K562 (cell line): ENCODE measurements around the gene VPS41. TPM values are rescaled to one million over a fixed set of nuclear protein-coding genes. Genes with fewer than 3 reads are reported as not detected.

ENCODE experiments used
- ATAC-seq: fragments of 200-7000 bp; cut with Tn5 transposase; 3 replicates; pipeline ENCODE4 v1.9.1; 2020; ENCODE audit warnings: moderate library complexity
- BruUV-seq: library from RNA; stranded (reverse); fragments of 400-500 nt; replicated peaks from 2 replicates; lab custom pipeline; 2021; lab: Mats Ljungman, UMichigan
- CTCF ChIA-PET: fragments of 300-600 bp; formaldehyde crosslinking; extraction: SDS; loops from one replicate; lab custom pipeline; 2021; ENCODE audit warnings: low intra/inter-chr PET ratio; lab: Yijun Ruan, JAX
- POLR2A ChIA-PET: fragments of 300-600, 350-650 bp; sonication (Branson Sonifier 250); formaldehyde crosslinking; extraction: SDS; loops from one replicate; lab custom pipeline; 2021; ENCODE audit warnings: antibody characterized with exemption, inconsistent platforms; lab: Yijun Ruan, JAX
- DNase-seq, 4 experiments: peaks; one replicate each; pipeline versions ENCODE4 v3.0.0 to v3.0.0-alpha.2; 2011 to 2018; ENCODE audit warnings: low spot score in 3 of 4, mixed read lengths in 3 of 4; ENCODE audit errors: extremely low read depth in 1 of 4
- FAIRE-seq: peaks from 2 replicates; lab custom pipeline; 2011; peaks lifted over from hg19 to GRCh38; lab: Jason Lieb, UNC
- H2AFZ ChIP-seq: 2 replicates; pipeline ENCODE4 v1.6.0; 2011; ENCODE audit warnings: low read depth, low read length, control low read depth, inconsistent platforms
- H3K27ac ChIP-seq: fragments of 200-600 bp; 3 replicates; pipeline ENCODE4 v1.8.0; 2011; ENCODE audit warnings: low read depth, mild to moderate bottlenecking, control low read depth, inconsistent platforms, low read length, moderate library complexity, mixed read lengths; ENCODE audit errors: extremely low read depth
- H3K27me3 ChIP-seq, 2 experiments: fragments of 300-600 bp in 1 of 2; 2 replicates in 1 of 2; 3 replicates in 1 of 2; pipeline versions ENCODE4 v1.6.0 to v1.8.0; 2011; ENCODE audit warnings: inconsistent platforms in 2 of 2, low read length in 2 of 2, mild to moderate bottlenecking in 1 of 2, mixed read lengths in 1 of 2, moderate library complexity in 1 of 2; ENCODE audit not compliant: control insufficient read depth in 2 of 2, insufficient read depth in 2 of 2
- H3K36me3 ChIP-seq: fragments of 300-600 bp; 3 replicates; pipeline ENCODE4 v1.8.0; 2011; ENCODE audit warnings: mild to moderate bottlenecking, low read length, inconsistent platforms; ENCODE audit not compliant: control insufficient read depth, insufficient read depth
- H3K4me1 ChIP-seq, 2 experiments: fragments of 200-600 bp in 1 of 2; replicated peaks in 1 of 2; 2 replicates in 1 of 2; 3 replicates in 1 of 2; pipeline versions ENCODE4 v1.5.1 to v1.8.0; 2011; ENCODE audit warnings: inconsistent platforms in 2 of 2, low read length in 2 of 2, mild to moderate bottlenecking in 1 of 2, mixed read lengths in 1 of 2, moderate library complexity in 1 of 2; ENCODE audit not compliant: control insufficient read depth in 2 of 2, insufficient read depth in 2 of 2
- H3K4me2 ChIP-seq: 2 replicates; pipeline ENCODE4 v1.6.1; 2011; ENCODE audit warnings: low read length, control low read depth, inconsistent platforms, mixed read lengths; ENCODE audit not compliant: insufficient read depth
- H3K4me3 ChIP-seq: fragments of 200-600 bp; sonication (generic), shearing (Covaris generic); 2 replicates; pipeline ENCODE4 v1.5.1; 2016; ENCODE audit warnings: control low read depth, inconsistent platforms
- H3K79me2 ChIP-seq: fragments of 200-600 bp; 3 replicates; pipeline ENCODE4 v1.8.0; 2011; ENCODE audit warnings: low read length, inconsistent platforms; ENCODE audit not compliant: control insufficient read depth, insufficient read depth
- H3K9ac ChIP-seq, 2 experiments: 2 replicates each; pipeline versions ENCODE4 v1.6.0 to v1.6.1; 2011; ENCODE audit warnings: low read depth in 2 of 2, low read length in 2 of 2, control low read depth in 1 of 2, inconsistent platforms in 1 of 2, mild to moderate bottlenecking in 1 of 2, mixed read lengths in 1 of 2; ENCODE audit not compliant: insufficient read depth in 1 of 2
- H3K9me1 ChIP-seq: one replicate; pipeline ENCODE4 v1.6.0; 2011; ENCODE audit warnings: inconsistent platforms, mild to moderate bottlenecking, low read length, moderate library complexity; ENCODE audit not compliant: control insufficient read depth, insufficient read depth
- H3K9me3 ChIP-seq: replicated peaks from 2 replicates; pipeline ENCODE4 v1.5.1; 2011; ENCODE audit warnings: low read depth, low read length, inconsistent platforms; ENCODE audit not compliant: control insufficient read depth, insufficient read depth
- H4K20me1 ChIP-seq: replicated peaks from 2 replicates; pipeline ENCODE4 v1.6.1; 2011; ENCODE audit warnings: low read length, inconsistent platforms, mixed read lengths; ENCODE audit not compliant: control insufficient read depth, insufficient read depth
- EWSR1 ChIP-seq: fragments of 450-650 bp; IDR thresholded peaks from 2 replicates; pipeline ENCODE4 v1.6.1; 2018; ENCODE audit warnings: borderline replicate concordance, mild to moderate bottlenecking, low read depth, moderate library complexity; ENCODE audit not compliant: partially characterized antibody
- FOXJ2 ChIP-seq: fragments of 200-800 bp; sonication (Bioruptor generic); IDR thresholded peaks from 2 replicates; pipeline ENCODE4 v1.6.1; 2016; ENCODE audit warnings: missing genetic modification characterization, missing compliant biosample characterization
- MLX ChIP-seq, 2 experiments: fragments of 450-650 bp in 1 of 2; sonication (generic) in 1 of 2; formaldehyde crosslinking; conservative IDR thresholded peaks; 2 replicates each; pipeline versions ENCODE4 v1.4.0 to v1.8.1; 2020 to 2022; ENCODE audit warnings: mild to moderate bottlenecking in 1 of 2, missing genetic modification reagents in 1 of 2
- NCOA6 ChIP-seq: fragments of 450-650 bp; IDR thresholded peaks from 2 replicates; pipeline ENCODE4 v1.6.1; 2017; ENCODE audit warnings: mild to moderate bottlenecking
- TBP ChIP-seq: optimal IDR thresholded peaks from 2 replicates; pipeline ENCODE3; 2011; ENCODE audit warnings: low read depth, low read length, improper control_type of control experiment
- ZNF512 ChIP-seq: IDR thresholded peaks from 2 replicates; pipeline ENCODE4 v1.6.1; 2016; ENCODE audit warnings: missing genetic modification characterization, missing compliant biosample characterization
- ZNF644 ChIP-seq: fragments of 200-800 bp; sonication (Bioruptor generic); IDR thresholded peaks from 2 replicates; pipeline ENCODE4 v1.6.1; 2016; ENCODE audit warnings: low read depth, missing genetic modification characterization, missing compliant biosample characterization
- WGBS: fragments of 100-300 bp; shearing (Covaris generic); methylation state at CpG from one replicate; pipeline ENCODE4 v1.1.6; 2016; ENCODE audit warnings: low coverage, mixed read lengths; ENCODE audit not compliant: insufficient coverage; ENCODE audit errors: missing lambda C conversion rate; 5-methylcytosine and 5-hydroxymethylcytosine counted together
- in situ Hi-C: fragments of 300-500 bp; cut with MboI; formaldehyde crosslinking; loops from 4 replicates; pipeline ENCODE4 v1.15.0; 2018; ENCODE audit warnings: inconsistent platforms, mixed read lengths
- intact Hi-C: fragments of 100-400 bp; cut with micrococcal nuclease; formaldehyde crosslinking; loops from 2 replicates; pipeline ENCODE4 v1.14.2; 2022
- polyA plus RNA-seq, 8 experiments: library from polyadenylated mRNA; depleted of rRNA in 4 of 8; stranded (reverse) in 5 of 8; unstranded in 3 of 8; fragments of >200 nt; fragmentation: Nextera tagmentation in 2 of 8; fragmentation: Illumina TruSeq in 1 of 8; extraction: Ambion mirVana in 2 of 8; extraction: Trizol in 1 of 8; gene quantifications; 2 replicates each; pipeline versions ENCODE4 v1.2.1 to v1.2.3, GENCODE V29; 2011 to 2014; ENCODE audit warnings: inconsistent platforms in 1 of 8, missing spikeins in 1 of 8
- total RNA-seq, 7 experiments: library from RNA; depleted of rRNA in 6 of 7; stranded (reverse); fragments of >200 nt in 6 of 7; fragmentation: Illumina TruSeq in 2 of 7; extraction: Trizol in 2 of 7; gene quantifications; 2 replicates each; pipeline versions ENCODE4 v1.2.1 to v1.2.3, GENCODE V29; 2011 to 2021; ENCODE audit warnings: low replicate concordance in 1 of 7

Gene VPS41
- total and polyA plus RNA-seq, 9 of the 15 experiments (the other 6 are each of a cell fraction or from before 2014, with no cell fraction given): 17.7 to 46.8 (median 32.1) TPM

GRCh38 chr7:38862666-38863065 is 46.3 kb downstream of the VPS41 start (continued):
- no peak for TF ChIP-seq TBP
- TF ChIP-seq NCOA6: no peak
- no peak for TF ChIP-seq EWSR1
- no peak for TF ChIP-seq ZNF512 (tag)
- no peak for TF ChIP-seq MLX (CRISPR knock-in tag; conservative IDR thresholded peaks at IDR 0.05)

- no peaks in the 10 kb centered on the region for H3K9me3 ChIP-seq
- no peak for ATAC-seq
- ChIA-PET CTCF (no interaction called here), POLR2A (interaction anchor here (1.3 kb wide), 1 partner anchor 11 kb away, joined by 3 read pairs; no protein-coding TSS in a partner anchor)
- H3K4me2 ChIP-seq: no peak overlapping the region
- no peak overlapping the region for H3K4me3 ChIP-seq
- peaks cover 3% of the 10 kb centered on the region; the same call in 2 of the 3 replicates for H3K36me3 ChIP-seq
- no TSS peak for BruUV-seq
- no peaks in the 10 kb centered on the region for H3K79me2 ChIP-seq
- no peaks in the 10 kb centered on the region for H3K27me3 ChIP-seq
- intact Hi-C loops: no loop called here
- no peaks in the 10 kb centered on the region for H4K20me1 ChIP-seq
- no peak for DNase-seq
- no peaks in the 10 kb centered on the region for H3K9me1 ChIP-seq
- H3K9ac ChIP-seq: no peak overlapping the region
- H3K27ac ChIP-seq: no peak overlapping the region
- H2AFZ ChIP-seq: no peak overlapping the region
- FAIRE-seq: no peak
- in situ Hi-C loops: no loop called here
- 66% methylated on average over 5 of the region's 5 CpGs for WGBS
- H3K4me1 ChIP-seq: peaks cover 0 to 15% of the 10 kb centered on the region in 2 experiments; a peak in 4 of 5 replicates
- TF ChIP-seq ZNF644 (tag): no peak
- TF ChIP-seq FOXJ2 (tag): peak; percentile 94
Measured at GRCh38 chr7:38858259-38858884, 50.6 kb downstream of the VPS41 start.
